GM19463 (cell line): ENCODE data around the gene CETN2.
A peak's percentile ranks its signal among the peaks of the same experiment; 100 is the strongest.

Experiments used
- ATAC-seq: cut with Tn5 transposase; IDR thresholded peaks from one replicate; pipeline ENCODE4 v1.9.1; 2021; ENCODE audit warnings: mild to moderate bottlenecking, moderate library complexity; ENCODE audit not compliant: unreplicated experiment

CETN2 gene

DNA sequence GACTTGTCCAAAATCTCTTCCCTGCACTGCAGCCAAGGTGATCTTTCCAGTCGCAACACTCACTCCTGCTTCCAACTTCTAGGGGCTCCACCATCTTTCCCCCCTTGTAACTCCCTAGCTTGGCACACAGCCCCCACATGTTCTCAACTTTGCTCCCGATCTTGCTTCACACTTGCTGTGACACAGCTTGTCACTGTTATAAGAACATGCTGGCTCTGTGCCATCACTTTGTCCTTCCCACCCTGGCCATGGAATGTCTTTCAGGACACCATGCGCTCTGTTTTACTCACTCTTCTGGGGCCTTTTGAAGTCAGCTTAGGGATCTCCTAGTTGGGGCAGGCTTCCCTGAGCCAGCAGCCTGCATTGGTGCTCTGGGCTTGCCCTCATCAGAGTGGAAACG, 2.8 kb upstream of the CETN2 start:
- no peak for ATAC-seq

DNA sequence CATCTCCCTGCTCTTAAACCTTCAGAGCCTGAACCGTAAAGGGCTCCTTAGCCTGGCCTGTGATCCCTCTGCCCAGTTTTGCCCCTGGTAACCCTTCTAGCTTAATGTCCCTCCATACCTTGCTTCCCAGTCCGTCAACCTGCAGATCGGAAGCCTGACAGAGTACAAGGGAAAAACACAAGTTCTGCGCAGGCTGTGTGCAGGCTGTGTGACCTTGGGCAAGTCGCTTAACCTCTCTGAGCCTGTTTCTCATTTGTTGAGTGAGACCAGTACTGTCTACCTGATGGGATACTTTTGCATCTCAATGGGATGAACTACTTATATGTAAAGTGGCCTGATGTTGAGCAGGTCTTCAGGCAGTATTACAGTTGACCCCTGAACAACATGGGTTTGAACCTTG, 2.0 kb upstream of the CETN2 start:
- no peak for ATAC-seq

DNA sequence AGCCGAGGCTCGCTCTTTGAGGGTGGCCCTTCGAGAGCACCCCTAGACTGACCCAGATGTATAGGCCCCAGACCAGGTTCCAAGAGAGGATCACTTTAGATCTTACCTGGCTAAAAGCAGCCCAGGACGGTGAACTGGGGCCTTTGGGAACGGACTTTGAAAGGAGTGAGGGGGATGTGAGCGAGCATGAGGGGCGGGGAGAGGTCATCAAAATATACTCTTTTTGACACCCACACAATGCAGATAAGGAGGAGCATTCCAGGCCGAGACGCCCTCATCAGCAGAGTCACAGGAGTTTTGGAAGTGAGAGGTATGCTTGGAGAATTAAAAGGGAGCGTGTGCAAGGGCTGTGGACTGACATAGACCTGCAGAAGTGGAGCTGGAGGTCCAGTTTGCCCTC, 834 bp upstream of the CETN2 start:
- ATAC-seq, result no peak

GRCh38 chrX:152824841-152825374, 5.6 kb downstream of the CETN2 start:
- no peak for ATAC-seq

DNA sequence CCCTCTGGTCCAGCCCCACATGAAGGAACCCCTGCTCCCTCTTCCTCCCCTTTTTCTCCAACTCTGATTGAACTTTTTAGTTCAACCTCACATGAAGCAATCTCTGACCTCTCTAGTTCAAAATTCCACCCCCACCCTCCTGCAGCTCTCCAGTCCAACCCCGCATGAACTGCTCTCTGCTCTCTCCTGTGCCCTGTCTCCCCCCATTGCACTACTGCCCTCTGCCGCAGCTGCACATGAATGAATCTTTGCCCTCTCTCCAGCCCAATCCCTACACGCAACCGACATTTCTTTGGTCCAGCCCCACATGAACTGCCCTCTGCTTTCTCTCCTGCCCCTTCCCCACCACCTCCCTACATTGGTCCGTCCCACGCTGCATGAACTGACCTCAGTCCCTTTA, 6.9 kb downstream of the CETN2 start:
- no peak for ATAC-seq

DNA sequence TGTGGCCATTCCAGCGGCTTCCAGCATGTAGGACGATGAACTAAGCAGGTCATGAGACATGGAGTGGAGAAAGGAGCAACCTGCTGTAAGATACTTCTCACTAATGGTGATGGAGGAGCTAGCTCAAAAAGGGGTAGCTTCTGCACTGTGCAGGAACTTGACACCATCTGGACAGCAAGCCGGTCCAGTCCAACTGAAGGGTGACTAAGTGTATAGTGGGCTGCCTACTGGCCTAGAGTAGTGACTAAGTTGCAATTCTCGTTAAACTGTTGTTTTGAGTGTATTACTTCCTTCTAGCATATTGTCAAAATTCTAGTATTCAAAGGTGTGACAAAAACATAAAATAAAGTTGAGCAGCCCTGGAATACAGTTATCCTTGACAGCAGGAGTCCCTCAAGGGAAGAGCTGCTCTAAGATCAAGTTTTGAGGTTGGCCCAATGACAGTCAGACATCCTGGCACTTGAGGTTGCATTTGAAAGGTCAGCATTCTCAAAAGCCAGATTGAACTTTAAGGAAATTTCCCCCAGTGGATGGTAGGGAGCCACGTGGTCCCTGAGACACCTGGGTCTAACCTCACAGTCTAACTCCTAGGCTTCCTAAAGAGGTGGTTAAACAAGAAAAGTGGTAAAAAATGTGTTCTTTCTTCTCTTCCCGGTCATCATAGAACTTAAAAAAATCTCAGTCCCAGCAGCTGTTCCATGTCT, 8.0 kb downstream of the CETN2 start:
- ATAC-seq, result no peak

GRCh38 chrX:152821145-152821765, 9.3 kb downstream of the CETN2 start:
- no peak for ATAC-seq

- no peak for ATAC-seq
These were observed 10.8 kb downstream of the CETN2 start for GRCh38 chrX:152819732-152820131.

DNA sequence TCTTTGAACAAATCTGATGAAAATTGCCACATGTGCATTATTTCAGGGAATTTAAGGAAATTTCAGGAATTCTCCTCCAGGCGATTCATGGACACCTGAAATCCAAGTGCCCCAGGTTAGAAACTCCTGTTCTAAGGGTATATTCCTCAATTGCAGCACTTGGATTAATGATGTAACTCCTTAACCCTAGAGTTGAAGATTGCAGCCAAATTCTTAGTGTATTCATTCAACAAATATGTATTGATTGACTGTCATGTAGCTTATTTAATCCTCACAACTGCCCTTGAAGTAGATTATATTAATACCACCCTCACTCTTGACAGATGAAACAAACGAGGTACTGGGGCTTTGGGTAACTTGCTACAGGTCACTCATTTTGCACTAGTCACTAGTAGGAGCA, 11.3 kb downstream of the CETN2 start:
- ATAC-seq, result no peak

- no peak for ATAC-seq
These were observed 12.2 kb downstream of the CETN2 start for GRCh38 chrX:152818356-152818755.

DNA sequence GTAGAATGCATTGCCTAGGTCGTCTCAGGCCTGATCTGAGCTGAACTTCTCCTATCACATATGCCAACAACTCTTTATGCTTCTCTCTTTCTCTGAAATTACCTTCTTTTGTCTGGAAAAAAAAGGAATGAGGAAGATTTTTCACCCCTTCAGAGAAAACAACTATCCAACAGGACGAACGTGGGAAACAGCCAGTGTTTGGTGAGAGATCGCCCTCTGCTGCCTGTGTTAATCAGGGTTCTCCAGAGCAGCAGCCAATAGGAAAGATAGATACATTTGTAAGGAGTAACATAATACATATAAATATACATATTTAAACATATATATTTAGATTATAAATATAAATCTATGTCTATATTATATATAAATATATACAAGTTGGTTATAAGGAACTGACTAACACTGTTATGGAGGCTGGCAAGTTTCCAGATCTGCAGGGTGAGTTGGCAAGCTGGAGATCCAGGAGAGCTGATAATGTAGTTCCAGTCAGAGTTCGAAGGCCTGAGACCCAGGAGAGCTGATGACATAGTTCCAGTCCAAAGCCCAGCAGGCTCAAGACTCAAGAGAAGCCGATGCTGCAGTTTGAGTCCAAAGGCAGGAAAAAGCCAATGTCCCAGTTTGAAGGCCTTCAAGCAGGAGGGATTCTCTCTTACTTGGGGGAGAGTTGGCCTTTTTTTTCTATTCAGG, 13.3 kb downstream of the CETN2 start:
- no peak for ATAC-seq

GRCh38 chrX:152814048-152814447, 16.5 kb downstream of the CETN2 start:
- ATAC-seq, result no peak

- ATAC-seq, result no peak
These were observed 17.4 kb downstream of the CETN2 start for GRCh38 chrX:152813206-152813605.

DNA sequence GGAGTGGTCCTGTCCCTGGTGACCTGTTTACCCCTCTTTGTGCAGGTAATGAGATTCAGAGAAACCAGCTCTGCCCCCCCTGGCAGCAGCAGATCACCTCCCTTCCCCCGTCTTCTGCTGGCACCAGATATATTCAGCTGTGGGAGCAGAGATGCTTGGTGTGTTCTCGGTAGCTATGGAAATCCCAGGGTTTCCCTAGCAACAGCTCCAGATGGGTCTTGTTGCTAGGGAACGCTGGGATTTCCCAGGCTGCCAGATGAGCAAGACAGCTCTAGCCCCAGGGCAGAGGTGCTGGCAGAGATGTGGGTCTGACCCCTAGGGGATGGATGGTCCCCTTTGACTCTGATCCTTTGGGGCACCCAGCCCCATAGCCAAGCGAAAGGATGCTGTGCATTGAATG, 20.2 kb downstream of the CETN2 start:
- ATAC-seq, result no peak

DNA sequence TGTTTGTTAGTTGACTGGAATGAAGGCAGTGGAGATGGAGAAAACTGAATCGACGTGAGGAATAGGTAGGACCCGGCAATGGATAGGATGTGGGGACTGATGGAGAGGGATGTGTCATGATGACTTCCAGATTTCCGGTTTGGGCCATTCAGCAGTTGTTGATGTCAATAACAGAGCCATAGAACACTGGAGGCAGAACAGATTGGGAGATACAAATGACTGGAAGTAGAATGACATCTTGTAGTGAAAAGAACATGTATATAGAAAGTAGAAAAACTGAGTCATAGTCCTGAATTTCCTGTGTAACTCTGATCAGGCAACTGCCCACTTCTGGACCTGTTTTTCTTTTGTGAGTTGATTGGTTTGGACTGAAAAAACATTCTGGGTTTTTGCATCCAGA, 24.5 kb downstream of the CETN2 start:
- ATAC-seq, result no peak

- no peak for ATAC-seq
These were observed 31.6 kb downstream of the CETN2 start for GRCh38 chrX:152798945-152799344.

GRCh38 chrX:152787062-152787461, 43.5 kb downstream of the CETN2 start:
- ATAC-seq, result peak; percentile 93
